Naive thymus-derived CD4-positive, alpha-beta T cell (primary cell): ENCODE measurements around the gene GPC6. TPM values are rescaled to one million over a fixed set of nuclear protein-coding genes. Genes with fewer than 3 reads are reported as not detected.

Source experiments
- ATAC-seq: fragments of 150-1000 bp; cut with Tn5 transposase; 2 replicates; pipeline ENCODE4 v1.10.0; 2021; ENCODE audit warnings: mild to moderate bottlenecking, moderate library complexity
- CTCF ChIA-PET: fragments of 350-600 bp; sonication (Branson Sonifier 250); formaldehyde crosslinking; loops from one replicate; lab custom pipeline; 2021; ENCODE audit warnings: antibody characterized with exemption; lab: Charles Lee
- POLR2A ChIA-PET: fragments of 350-600 bp; sonication (Branson Sonifier 250); formaldehyde crosslinking; loops from one replicate; lab custom pipeline; 2021; ENCODE audit warnings: antibody characterized with exemption, inconsistent platforms; lab: Charles Lee
- DNase-seq, 9 donors: peaks; one replicate each; pipeline versions ENCODE4 v3.0.0 to v3.0.0-alpha.2; 2020 to 2022; ENCODE audit warnings: mixed read lengths in 1 of 9
- H3K27ac ChIP-seq: one replicate; pipeline ENCODE4 v1.7.0; 2013; ENCODE audit warnings: mild to moderate bottlenecking, low read depth, low read length, moderate library complexity
- H3K27me3 ChIP-seq, 2 donors: one replicate each; pipeline ENCODE4 v1.7.0; 2013; ENCODE audit warnings: low read length in 2 of 2, mild to moderate bottlenecking in 2 of 2, moderate library complexity in 2 of 2; ENCODE audit not compliant: control insufficient read depth in 2 of 2, insufficient read depth in 2 of 2
- H3K36me3 ChIP-seq, 3 experiments: 1 replicate in 2 of 3; 2 replicates in 1 of 3; pipeline ENCODE4 v1.7.0; 2013; ENCODE audit warnings: low read length in 3 of 3, mild to moderate bottlenecking in 3 of 3, moderate library complexity in 1 of 3; ENCODE audit not compliant: insufficient read depth in 3 of 3, control insufficient read depth in 2 of 3
- H3K4me1 ChIP-seq, 2 donors: one replicate each; pipeline ENCODE4 v1.7.0; 2013; ENCODE audit warnings: low read length in 2 of 2, mild to moderate bottlenecking in 2 of 2, moderate library complexity in 1 of 2; ENCODE audit not compliant: control insufficient read depth in 2 of 2, insufficient read depth in 2 of 2
- H3K4me3 ChIP-seq: 2 replicates; pipeline ENCODE4 v1.7.0; 2013; ENCODE audit warnings: mild to moderate bottlenecking, low read length
- H3K9me3 ChIP-seq, 3 experiments: 1 replicate in 2 of 3; 2 replicates in 1 of 3; pipeline ENCODE4 v1.7.0; 2013; ENCODE audit warnings: low read length in 3 of 3; ENCODE audit not compliant: control insufficient read depth in 2 of 3
- H3K27ac Mint-ChIP-seq, 9 donors: one replicate each; pipeline ENCODE4 v1.8.0; 2020 to 2022; ENCODE audit warnings: mixed read lengths in 9 of 9, mild to moderate bottlenecking in 8 of 9, moderate library complexity in 5 of 9, inconsistent platforms in 2 of 9
- H3K27me3 Mint-ChIP-seq, 5 donors: one replicate each; pipeline ENCODE4 v1.8.0; 2021 to 2022; ENCODE audit warnings: mixed read lengths in 5 of 5, mild to moderate bottlenecking in 1 of 5
- H3K36me3 Mint-ChIP-seq, 5 donors: one replicate each; pipeline ENCODE4 v1.8.0; 2020 to 2022; ENCODE audit warnings: mixed read lengths in 5 of 5, mild to moderate bottlenecking in 3 of 5, inconsistent platforms in 1 of 5
- H3K4me1 Mint-ChIP-seq, 7 donors: one replicate each; pipeline ENCODE4 v1.8.0; 2020 to 2022; ENCODE audit warnings: mixed read lengths in 7 of 7, mild to moderate bottlenecking in 3 of 7, inconsistent platforms in 1 of 7
- H3K4me3 Mint-ChIP-seq, 10 donors: one replicate each; pipeline ENCODE4 v1.8.0; 2020 to 2022; ENCODE audit warnings: mild to moderate bottlenecking in 10 of 10, mixed read lengths in 10 of 10, moderate library complexity in 6 of 10, inconsistent platforms in 2 of 10
- H3K9me3 Mint-ChIP-seq, 11 donors: one replicate each; pipeline ENCODE4 v1.8.0; 2020 to 2022; ENCODE audit warnings: mixed read lengths in 11 of 11, mild to moderate bottlenecking in 4 of 11, inconsistent platforms in 1 of 11, moderate library complexity in 1 of 11
- intact Hi-C, 2 donors: fragments of 100-400 bp; cut with micrococcal nuclease; formaldehyde crosslinking; loops; one replicate each; pipeline ENCODE4 v1.15.1; 2023
- polyA plus RNA-seq, 2 donors: library from polyadenylated mRNA; unstranded; fragments of 300-500 nt; fragmentation: Illumina TruSeq; gene quantifications; one replicate each; pipeline ENCODE4 v1.2.3, GENCODE V29; 2021
- total RNA-seq, 6 experiments: library from RNA in 5 of 6; stranded (reverse) in 5 of 6; gene quantifications; 1 replicate in 5 of 6; 2 replicates in 1 of 6; pipeline ENCODE4 v1.2.3 and lab custom pipeline; 2021 to 2026

GPC6 gene
- total and polyA plus RNA-seq, 7 experiments from 2014 or later = not detected

GRCh38 chr13:94454334-94454733, 1227.7 kb downstream of the GPC6 start:
- Mint-ChIP-seq H3K27ac (no peak overlapping the region), H3K9me3 (peaks cover 0 to 1% (median 0%) of the 10 kb centered on the region in 11 donors), H3K4me3 (no peak overlapping the region), H3K36me3 (no peaks in the 10 kb centered on the region), H3K4me1 (no peaks in the 10 kb centered on the region), H3K27me3 (peaks cover 0 to 3% (median 0%) of the 10 kb centered on the region in 5 donors)
- ATAC-seq (no peak), DNase-seq (no peak)
- ChIA-PET POLR2A (no interaction called here), CTCF (no interaction called here)
- Histone ChIP-seq H3K9me3 (no peaks in the 10 kb centered on the region), H3K27ac (no peak overlapping the region), H3K4me3 (no peak overlapping the region), H3K36me3 (no peaks in the 10 kb centered on the region), H3K27me3 (no peaks in the 10 kb centered on the region), H3K4me1 (no peaks in the 10 kb centered on the region)
- intact Hi-C loops = no loop called here

- Mint-ChIP-seq H3K9me3 (peaks cover 0 to 1% (median 0%) of the 10 kb centered on the region in 11 donors), H3K36me3 (no peaks in the 10 kb centered on the region), H3K4me1 (no peaks in the 10 kb centered on the region), H3K27ac (no peak overlapping the region), H3K27me3 (peaks cover 0 to 3% (median 0%) of the 10 kb centered on the region in 5 donors), H3K4me3 (no peak overlapping the region)
- ATAC-seq (no peak), DNase-seq (no peak)
- ChIA-PET POLR2A (no interaction called here), CTCF (no interaction called here)
- Histone ChIP-seq H3K36me3 (no peaks in the 10 kb centered on the region), H3K9me3 (no peaks in the 10 kb centered on the region), H3K4me1 (no peaks in the 10 kb centered on the region), H3K4me3 (no peak overlapping the region), H3K27me3 (no peaks in the 10 kb centered on the region), H3K27ac (no peak overlapping the region)
- intact Hi-C loops = no loop called here
These were observed 1228.3 kb downstream of the GPC6 start for GRCh38 chr13:94454906-94455305.

GRCh38 chr13:94455414-94455813, 1228.8 kb downstream of the GPC6 start:
- no peaks in the 10 kb centered on the region for H3K36me3 Mint-ChIP-seq
- H3K27ac ChIP-seq = no peak overlapping the region
- ChIA-PET POLR2A (no interaction called here), CTCF (no interaction called here)
- DNase-seq (no peak), ATAC-seq (no peak)
- peaks cover 0 to 1% (median 0%) of the 10 kb centered on the region in 11 donors for H3K9me3 Mint-ChIP-seq
- H3K4me1 ChIP-seq = no peaks in the 10 kb centered on the region
- no peak overlapping the region for H3K27ac Mint-ChIP-seq
- H3K27me3 Mint-ChIP-seq = peaks cover 0 to 3% (median 0%) of the 10 kb centered on the region in 5 donors
- H3K9me3 ChIP-seq = no peaks in the 10 kb centered on the region
- H3K4me3 ChIP-seq = no peak overlapping the region
- no peaks in the 10 kb centered on the region for H3K36me3 ChIP-seq
- no peaks in the 10 kb centered on the region for H3K27me3 ChIP-seq
- intact Hi-C loops = no loop called here
- H3K4me1 Mint-ChIP-seq = no peaks in the 10 kb centered on the region
- no peak overlapping the region for H3K4me3 Mint-ChIP-seq
